GM12892 (cell line): ENCODE data around the gene SUGCT.

Experiments
- POLR2A ChIP-seq: IDR thresholded peaks from 2 replicates; pipeline ENCODE4 v1.6.1; 2011; ENCODE audit warnings: low read depth, low read length, control low read depth
- POLR2AphosphoS5 ChIP-seq: IDR thresholded peaks from 2 replicates; pipeline ENCODE4 v1.6.1; 2011; ENCODE audit warnings: low read depth, low read length, control low read depth

DNA sequence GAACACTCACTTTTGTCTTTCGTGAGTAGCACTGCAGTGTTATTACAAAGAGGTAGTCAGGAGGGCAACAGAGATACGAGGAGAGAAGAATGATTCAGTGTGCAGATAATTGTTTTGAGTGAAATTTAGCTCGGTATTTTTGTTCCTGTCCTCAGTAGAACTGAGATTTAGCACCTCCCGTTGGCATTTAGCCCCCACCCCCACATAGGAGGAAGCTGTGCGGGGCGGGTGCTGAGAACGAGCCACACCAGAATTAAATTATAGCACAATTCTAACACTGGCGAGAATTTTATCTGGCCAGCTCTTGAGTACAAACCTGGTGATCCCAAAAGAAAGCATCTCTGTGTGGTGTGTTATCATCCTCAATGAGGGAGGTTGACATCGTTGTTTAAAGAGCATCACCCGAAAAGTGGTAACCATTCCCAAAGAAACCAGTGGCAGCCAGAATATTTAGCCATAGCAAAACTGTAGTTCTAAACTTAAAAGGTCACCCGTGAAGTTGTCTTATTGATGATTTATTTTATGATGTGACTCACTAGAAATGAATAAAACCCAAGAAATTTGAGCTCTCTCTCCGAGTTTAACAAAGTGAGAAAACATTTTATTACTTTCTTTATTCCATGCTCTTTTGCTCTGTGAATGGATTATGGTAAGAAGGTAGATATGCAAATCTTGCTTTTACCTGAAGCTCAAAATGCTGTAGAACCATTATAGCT, 612.2 kb downstream of the SUGCT start:
- TF ChIP-seq POLR2A = no peak
- TF ChIP-seq POLR2AphosphoS5 = no peak
